Hippocampal formation (tissue), 2 donors: Measurements from ENCODE around the gene IBTK.
"Not testable (repeated sequence)": the region's sequence is repeated elsewhere in the genome, so short reads cannot be mapped to it uniquely, and the experiment has no call there.

Experiments used
- DNase-seq, 2 donors: peaks; one replicate each; lab custom pipeline; 2025; lab: John Stamatoyannopoulos, UW

The IBTK gene

GRCh38 chr6:82178077-82178758, 69.3 kb downstream of the IBTK start:
- DNase-seq: peak in 1 of 2 donors; percentile 20

GRCh38 chr6:82176616-82177015, 70.9 kb downstream of the IBTK start:
- DNase-seq: no peak

- DNase-seq: no peak
These were observed 75.0 kb downstream of the IBTK start for GRCh38 chr6:82172594-82172993.

DNA sequence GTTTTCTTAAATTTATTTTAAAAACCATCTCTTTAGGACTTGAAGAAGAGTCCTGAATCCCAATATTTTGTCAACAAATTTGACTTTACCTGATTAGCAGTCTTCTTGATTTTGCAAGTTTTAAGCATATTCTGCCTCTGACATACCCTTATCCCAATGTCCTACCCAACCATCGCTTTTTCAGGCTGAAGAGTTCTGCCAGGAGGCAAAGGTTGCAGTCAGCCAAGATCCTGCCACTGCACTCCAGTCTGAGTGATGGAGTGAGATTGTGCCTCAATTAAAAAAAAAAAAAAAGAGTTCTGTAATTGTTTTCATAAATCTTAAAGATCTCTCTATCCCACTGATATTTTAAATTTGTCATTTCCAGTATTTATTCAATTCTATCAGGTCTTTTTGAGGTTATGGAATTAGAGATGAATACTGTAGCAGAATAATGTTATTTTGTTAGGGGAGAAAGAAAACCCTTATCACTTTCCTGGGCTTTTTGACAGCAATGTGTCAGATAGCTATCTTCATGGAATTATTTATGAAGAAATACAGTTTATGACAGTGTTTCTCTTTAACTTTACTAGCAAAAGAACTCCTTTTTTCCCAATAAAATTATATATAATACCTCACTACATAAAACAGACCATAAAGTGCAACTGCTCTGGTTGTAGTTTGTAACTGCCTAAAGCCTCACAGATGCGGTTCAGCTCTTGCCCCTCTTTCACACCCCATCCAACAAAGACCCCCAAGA, 78.2 kb downstream of the IBTK start:
- DNase-seq: no peak

DNA sequence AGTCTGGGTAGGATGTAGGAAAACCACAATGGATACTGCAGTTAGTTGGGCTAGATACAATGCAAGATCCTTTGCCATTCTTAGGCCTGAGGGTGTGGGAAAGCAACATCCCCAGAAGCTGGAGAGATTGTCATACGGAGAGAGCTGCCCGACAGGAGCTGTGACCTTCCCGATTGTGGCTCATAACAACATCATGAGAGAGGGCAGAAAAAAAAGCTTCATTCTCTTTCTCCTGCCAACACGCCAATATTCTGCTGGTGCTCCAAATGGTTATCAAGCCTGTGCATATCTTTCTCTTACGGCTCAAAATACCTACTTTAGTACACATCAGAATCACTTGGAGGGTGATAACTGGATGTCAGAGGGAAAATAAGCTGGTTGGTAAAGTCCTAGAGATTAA, 81.1 kb downstream of the IBTK start:
- no peak for DNase-seq

DNA sequence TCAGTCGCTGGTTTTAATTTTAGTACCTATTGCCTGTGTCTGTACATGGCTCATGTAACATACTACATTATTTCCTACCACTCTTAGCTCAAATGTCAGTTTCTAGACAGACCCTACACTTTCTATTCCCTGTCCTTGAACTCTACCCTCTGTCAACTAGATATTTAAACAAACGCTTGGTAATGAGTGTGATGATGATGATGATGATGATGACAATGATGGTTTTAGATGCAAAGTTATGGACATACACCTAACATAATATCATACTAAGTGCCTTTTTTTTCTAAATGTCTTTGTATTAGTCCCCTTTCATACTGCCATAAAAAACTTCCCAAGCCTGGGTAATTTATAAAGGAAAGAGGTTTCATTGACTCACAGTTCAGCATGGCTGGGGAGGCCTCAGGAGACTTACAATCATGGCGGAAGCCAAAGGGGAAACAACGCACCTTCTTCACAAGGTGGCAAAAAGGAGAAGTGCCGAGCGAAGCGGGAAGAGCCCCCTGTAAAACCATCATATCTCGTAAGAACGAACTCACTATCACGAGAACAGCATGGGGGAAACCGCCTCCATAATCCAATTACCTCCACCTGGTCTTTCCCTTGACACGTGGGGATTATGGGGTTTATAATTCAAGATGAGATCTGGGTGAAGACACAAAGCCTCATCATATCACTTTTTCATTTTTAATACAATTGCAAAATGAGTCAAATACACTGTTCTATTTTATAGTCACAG, 87.1 kb downstream of the IBTK start:
- DNase-seq: no peak

DNA sequence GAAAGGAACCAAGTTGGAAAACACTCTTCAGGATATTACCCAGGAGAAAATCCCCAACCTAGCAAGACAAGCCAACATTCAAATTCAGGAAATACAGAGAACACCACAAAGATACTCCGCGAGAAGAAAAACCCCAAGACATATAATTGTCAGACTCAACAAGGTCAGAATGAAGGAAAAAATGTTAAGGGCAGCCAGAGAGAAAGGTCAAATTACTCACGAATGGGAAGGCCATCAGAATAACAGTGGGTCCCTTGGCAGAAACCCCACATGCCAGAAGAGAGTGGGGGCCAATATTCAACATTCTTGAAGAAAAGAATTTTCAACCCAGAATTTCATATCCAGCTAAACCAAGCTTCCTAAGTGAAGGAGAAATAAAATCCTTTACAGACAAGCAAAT, 94.8 kb downstream of the IBTK start:
- not testable (repeated sequence) for DNase-seq

- DNase-seq: not testable (repeated sequence)
These were observed 96.4 kb downstream of the IBTK start for GRCh38 chr6:82151147-82151546.

GRCh38 chr6:82145926-82146452, 101.6 kb downstream of the IBTK start:
- DNase-seq: no peak

DNA sequence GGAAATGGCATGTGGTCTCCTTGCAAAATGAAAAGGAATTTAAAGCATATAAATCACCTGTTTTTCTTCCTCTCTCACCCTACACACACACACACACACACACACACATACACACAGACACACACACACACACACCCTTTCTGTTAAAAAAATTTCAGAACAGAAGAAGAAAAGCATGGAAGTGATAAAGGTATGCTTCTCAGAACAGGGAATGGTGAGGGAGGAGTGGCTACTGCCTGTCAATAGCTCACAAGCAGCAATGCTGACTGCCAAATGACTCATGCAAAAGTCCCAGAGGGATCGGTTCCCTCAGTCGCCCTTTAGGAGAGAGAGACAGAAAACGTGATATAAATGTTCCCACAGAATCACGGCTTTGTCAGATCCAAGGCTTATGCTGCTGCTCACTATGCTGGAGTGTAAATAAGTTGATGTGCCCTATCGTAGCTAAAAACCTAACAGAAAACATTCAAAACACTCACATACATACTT, 102.6 kb downstream of the IBTK start:
- DNase-seq: no peak

DNA sequence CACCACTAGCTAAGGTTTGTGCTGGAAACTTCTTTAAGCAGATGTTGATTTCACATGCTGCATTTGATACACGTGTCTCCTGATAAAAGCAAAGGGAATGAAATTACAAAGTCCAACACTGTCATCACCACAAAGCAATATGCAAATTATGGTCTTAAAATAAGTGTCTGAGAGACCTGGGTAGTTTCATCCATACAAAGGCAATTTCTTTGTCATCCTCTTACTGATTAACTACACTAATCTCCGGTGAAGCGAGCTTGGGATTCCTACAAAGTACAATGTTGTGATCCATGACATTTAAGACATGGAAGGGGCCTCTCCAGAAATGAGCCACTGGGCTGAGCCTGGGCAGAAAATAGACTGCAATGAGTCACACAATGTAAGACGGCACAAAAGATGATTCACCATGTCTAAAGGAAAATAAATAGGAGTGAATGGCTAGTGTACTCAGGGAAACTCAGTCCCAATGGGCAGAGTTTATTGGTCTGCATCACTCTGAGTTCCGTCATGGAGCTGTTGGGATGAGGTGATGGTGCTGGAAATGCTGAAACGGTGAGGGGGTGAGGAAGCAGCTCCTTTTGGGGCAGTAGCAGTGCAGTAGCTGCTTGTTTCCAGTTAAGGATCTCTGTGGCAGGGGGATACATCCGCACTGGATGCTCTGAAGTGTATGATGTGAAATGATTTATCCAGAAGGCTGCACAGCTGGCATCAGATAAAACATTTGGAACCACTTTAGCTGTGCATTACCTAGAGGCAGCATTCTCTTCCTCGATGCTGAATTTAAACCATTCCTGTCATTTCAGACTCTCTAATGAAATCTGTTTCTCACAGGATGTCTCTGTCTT, 103.3 kb downstream of the IBTK start:
- no peak for DNase-seq

- no peak for DNase-seq
These were observed 104.5 kb downstream of the IBTK start for GRCh38 chr6:82143041-82143481.

GRCh38 chr6:82142524-82142923, 105.0 kb downstream of the IBTK start:
- no peak for DNase-seq

DNA sequence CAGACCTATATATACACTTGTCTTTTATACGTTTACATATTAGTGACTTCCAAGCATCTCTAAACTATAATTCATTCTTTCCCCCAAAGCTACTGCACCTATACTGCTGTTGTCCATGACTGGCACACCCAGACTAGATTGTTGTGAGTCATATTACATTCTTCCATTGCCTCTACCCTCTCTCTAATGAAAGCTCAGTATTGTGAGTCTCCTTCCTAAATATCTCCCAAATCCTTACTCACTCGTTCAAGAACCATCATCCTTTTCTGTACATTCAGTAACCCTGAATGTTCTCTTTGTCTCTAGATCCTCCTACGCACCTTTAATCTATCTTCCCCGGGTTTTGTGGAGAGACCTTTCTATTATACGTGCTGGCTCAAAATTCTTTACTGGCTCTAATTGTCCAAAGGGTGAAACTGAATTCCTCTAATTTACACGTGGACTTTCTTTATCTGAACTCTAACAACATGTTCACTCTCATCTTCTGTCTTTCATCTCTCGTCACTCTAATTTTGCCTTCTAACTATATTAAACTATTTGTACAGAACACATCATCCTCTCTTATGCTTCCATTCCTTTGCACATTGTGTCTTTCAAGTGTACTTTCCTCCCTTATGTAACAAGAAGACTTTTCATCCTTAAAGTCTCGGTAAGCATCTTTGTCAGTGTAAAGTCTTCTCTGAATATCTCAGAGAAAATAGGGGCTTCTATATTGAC, 109.3 kb downstream of the IBTK start:
- DNase-seq: no peak

DNA sequence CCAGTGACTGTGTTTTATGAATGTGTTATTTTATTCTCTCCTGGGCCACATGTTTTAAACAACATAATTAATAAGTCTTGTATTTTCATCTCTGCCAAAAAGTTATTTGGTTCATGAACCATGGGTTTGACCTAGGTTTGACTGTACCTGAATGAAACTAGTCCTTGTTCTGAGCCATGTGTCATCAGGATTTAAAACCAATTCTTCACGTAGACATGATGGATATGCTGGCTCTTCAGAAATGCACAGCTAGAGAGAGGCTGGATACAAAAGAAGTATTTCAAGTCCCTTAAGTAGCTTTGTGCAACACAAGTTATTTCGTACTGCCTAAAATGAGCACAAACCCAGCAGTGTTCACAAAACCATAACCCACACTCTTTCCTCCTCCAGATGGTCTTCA, 116.1 kb downstream of the IBTK start:
- DNase-seq: no peak

- DNase-seq: no peak
These were observed 117.7 kb downstream of the IBTK start for GRCh38 chr6:82129797-82130196.

DNA sequence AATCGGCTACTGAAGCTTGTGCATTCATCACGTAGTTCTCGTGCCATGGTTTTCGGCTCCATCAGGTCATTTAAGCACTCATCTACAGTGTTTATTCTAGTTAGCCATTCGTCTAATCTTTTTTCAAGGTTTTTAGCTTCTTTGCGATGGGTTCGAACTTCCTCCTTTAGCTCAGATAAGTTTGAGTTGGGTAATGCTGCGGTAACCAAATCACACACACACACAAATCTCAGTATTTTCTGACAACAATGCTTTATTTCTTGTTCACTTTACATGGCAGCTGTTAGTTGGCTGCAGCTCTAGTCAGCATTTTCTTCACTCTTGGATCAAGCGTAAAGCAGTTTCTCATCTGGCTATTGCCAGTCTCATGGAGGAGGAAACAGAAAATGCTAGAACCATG, 118.6 kb downstream of the IBTK start:
- not testable (repeated sequence) for DNase-seq

- DNase-seq: no peak
These were observed 123.9 kb downstream of the IBTK start for GRCh38 chr6:82123632-82124031.
